ENCODE data around the gene C6orf118.

DNA sequence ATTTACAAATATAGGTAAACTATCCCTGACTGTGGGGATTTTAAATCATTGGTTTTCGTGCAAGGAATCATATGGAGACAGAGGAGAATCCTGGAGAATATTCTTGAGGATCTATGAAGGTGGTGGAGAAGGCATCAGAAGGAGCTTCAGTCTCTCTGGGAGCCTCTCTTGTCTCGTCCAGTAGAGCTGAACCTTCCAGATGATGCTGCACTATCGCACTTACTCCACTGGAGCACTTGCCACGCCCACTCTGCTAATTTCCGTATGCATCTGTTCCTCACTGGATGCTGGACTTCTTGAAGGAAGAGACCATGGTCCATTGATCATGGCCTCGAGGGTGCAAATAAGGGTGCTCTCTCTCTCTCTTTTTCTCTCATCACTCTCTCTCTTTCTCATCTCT lies 36.8 kb downstream of the C6orf118 start:
- TF ChIP-seq, protein P1, sequence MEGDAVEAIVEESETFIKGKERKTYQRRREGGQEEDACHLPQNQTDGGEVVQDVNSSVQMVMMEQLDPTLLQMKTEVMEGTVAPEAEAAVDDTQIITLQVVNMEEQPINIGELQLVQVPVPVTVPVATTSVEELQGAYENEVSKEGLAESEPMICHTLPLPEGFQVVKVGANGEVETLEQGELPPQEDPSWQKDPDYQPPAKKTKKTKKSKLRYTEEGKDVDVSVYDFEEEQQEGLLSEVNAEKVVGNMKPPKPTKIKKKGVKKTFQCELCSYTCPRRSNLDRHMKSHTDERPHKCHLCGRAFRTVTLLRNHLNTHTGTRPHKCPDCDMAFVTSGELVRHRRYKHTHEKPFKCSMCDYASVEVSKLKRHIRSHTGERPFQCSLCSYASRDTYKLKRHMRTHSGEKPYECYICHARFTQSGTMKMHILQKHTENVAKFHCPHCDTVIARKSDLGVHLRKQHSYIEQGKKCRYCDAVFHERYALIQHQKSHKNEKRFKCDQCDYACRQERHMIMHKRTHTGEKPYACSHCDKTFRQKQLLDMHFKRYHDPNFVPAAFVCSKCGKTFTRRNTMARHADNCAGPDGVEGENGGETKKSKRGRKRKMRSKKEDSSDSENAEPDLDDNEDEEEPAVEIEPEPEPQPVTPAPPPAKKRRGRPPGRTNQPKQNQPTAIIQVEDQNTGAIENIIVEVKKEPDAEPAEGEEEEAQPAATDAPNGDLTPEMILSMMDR (IDR thresholded peaks at IDR 0.05; ENCODE audit: insufficient read depth, low read length): no peak
- TF ChIP-seq GABPA (IDR thresholded peaks at IDR 0.05; ENCODE audit: low read depth): no peak
- no peak for TF ChIP-seq POLR2AphosphoS5 (IDR thresholded peaks at IDR 0.05; ENCODE audit: low read depth)
- TF ChIP-seq, protein P2, sequence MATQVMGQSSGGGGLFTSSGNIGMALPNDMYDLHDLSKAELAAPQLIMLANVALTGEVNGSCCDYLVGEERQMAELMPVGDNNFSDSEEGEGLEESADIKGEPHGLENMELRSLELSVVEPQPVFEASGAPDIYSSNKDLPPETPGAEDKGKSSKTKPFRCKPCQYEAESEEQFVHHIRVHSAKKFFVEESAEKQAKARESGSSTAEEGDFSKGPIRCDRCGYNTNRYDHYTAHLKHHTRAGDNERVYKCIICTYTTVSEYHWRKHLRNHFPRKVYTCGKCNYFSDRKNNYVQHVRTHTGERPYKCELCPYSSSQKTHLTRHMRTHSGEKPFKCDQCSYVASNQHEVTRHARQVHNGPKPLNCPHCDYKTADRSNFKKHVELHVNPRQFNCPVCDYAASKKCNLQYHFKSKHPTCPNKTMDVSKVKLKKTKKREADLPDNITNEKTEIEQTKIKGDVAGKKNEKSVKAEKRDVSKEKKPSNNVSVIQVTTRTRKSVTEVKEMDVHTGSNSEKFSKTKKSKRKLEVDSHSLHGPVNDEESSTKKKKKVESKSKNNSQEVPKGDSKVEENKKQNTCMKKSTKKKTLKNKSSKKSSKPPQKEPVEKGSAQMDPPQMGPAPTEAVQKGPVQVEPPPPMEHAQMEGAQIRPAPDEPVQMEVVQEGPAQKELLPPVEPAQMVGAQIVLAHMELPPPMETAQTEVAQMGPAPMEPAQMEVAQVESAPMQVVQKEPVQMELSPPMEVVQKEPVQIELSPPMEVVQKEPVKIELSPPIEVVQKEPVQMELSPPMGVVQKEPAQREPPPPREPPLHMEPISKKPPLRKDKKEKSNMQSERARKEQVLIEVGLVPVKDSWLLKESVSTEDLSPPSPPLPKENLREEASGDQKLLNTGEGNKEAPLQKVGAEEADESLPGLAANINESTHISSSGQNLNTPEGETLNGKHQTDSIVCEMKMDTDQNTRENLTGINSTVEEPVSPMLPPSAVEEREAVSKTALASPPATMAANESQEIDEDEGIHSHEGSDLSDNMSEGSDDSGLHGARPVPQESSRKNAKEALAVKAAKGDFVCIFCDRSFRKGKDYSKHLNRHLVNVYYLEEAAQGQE (IDR thresholded peaks at IDR 0.05; ENCODE audit: insufficient replicate concordance, low read depth): no peak
